ENCODE measurements around the gene WNT9A. TPM values are rescaled to one million over a fixed set of nuclear protein-coding genes. Genes with fewer than 3 reads are reported as not detected.
"Not testable (repeated sequence)": the region's sequence is repeated elsewhere in the genome, so short reads cannot be mapped to it uniquely, and the experiment has no call there.

The WNT9A gene
- total and polyA plus RNA-seq, 12 donors: 0.18 to 2.9 (median 1.0) TPM

DNA sequence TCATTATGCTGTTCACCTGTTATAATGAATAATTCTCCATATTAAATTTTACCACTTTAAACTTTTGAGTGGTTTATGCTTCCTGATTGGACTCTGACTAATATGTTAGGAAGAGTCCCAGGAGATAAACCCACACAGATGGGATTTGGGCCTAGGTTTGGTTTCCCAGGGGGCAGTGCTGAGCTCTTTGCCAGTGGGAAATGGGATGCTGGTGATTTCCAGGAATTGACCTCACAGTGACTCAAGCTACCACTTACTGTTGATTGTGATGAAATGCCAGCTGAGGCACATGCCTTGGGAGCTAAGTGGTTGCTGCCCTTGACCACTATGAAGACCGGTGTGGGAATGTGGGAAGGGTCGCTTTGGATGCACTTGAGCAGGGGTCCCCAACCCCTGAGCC is 19.0 kb upstream of the WNT9A start:
- H3K4me1 ChIP-seq (replicated peaks in 1 of 2); H3K4me3 ChIP-seq; H3K27ac ChIP-seq; H3K27me3 ChIP-seq; H3K9me3 ChIP-seq (replicated peaks in 1 of 3); intact Hi-C loops (cut with DNase I); H3K36me3 ChIP-seq (replicated peaks in 1 of 2): not testable (repeated sequence)
- DNase-seq: peak in 2 of 7 donors; percentile 16 to 31
- 50 to 91% (median 82%) methylated on average over 2 of the region's 2 CpGs for WGBS, 4 donors

DNA sequence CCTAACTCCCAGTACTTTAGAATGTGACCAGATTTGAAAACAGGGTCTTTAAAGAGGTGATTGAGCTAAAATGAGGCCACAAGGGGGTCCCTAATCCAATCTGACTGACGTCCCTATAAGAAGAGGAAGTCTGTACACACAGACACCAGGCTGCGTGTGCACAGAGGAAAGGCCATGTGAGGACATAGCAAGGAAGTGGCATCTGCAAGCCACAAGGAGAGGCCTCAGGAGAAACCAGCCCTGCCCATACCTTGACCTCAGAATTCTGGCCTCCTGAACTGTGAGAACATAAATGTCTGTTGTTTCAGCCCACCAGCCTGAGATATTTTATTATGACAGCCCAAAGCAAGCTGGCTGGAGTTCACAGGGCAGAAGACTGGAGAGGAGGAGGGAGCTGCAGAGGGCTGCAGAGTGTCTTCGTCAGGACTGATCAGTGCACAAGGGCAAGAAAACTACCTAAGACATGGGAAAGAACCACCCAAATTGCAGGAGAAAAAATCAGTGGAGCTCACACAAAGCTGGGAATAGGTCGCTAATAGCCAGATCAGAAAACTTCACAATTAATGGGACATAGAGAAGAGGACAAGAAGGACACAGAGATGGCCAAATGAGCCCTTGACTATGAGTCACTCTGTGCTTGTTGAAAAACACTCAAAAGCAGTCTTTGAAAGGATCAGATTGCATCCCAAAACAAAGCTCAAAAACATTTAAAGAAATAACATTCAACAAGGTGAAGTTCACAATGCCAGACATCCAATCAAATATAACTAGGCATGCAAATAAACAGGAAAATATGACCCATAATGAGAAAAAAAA is 14.1 kb upstream of the WNT9A start:
- Histone ChIP-seq H3K36me3 (replicated peaks in 1 of 2) (no peaks in the 10 kb centered on the region), H3K27me3 (peaks cover 5% of the 10 kb centered on the region), H3K4me1 (replicated peaks in 1 of 2) (no peaks in the 10 kb centered on the region), H3K27ac (no peak overlapping the region), H3K9me3 (replicated peaks in 1 of 3) (no peaks in the 10 kb centered on the region), H3K4me3 (no peak overlapping the region)
- DNase-seq: no peak
- intact Hi-C loops (cut with DNase I): no loop called here
- 43 to 56% (median 52%) methylated on average over 4 of the region's 4 CpGs for WGBS, 4 donors
- TF ChIP-seq POLR2A (IDR thresholded peaks at IDR 0.05): no peak
- TF ChIP-seq, protein P1, sequence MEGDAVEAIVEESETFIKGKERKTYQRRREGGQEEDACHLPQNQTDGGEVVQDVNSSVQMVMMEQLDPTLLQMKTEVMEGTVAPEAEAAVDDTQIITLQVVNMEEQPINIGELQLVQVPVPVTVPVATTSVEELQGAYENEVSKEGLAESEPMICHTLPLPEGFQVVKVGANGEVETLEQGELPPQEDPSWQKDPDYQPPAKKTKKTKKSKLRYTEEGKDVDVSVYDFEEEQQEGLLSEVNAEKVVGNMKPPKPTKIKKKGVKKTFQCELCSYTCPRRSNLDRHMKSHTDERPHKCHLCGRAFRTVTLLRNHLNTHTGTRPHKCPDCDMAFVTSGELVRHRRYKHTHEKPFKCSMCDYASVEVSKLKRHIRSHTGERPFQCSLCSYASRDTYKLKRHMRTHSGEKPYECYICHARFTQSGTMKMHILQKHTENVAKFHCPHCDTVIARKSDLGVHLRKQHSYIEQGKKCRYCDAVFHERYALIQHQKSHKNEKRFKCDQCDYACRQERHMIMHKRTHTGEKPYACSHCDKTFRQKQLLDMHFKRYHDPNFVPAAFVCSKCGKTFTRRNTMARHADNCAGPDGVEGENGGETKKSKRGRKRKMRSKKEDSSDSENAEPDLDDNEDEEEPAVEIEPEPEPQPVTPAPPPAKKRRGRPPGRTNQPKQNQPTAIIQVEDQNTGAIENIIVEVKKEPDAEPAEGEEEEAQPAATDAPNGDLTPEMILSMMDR (IDR thresholded peaks at IDR 0.05): no peak

DNA sequence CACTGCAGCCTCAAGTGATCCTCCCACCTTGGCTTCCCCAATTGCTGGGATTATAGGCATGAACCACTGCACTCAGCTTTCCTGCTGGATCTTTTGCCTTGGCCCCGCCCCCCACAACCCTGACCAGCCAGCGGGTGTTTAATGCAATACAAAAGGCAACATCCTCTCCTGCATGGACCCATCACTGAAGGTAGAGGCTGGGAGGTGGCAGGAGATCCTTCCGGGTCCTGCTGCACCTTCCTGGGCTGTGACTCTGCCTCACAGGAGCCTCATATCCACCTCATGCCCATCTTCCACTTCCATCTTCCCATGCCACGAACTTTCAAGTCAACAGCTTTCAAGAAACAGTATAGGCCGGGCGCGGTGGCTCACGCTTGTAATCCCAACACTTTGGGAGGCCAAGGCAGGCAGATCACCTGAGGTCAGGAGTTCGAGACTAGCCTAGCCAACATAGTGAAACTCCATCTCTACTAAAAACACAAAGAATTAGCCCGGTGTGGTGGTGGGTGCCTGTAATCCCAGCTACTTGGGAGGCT is 11.7 kb upstream of the WNT9A start:
- Histone ChIP-seq H3K36me3 (replicated peaks in 1 of 2) (no peaks in the 10 kb centered on the region), H3K9me3 (replicated peaks in 1 of 3) (no peaks in the 10 kb centered on the region), H3K27me3 (peaks cover 5% of the 10 kb centered on the region), H3K27ac (no peak overlapping the region), H3K4me1 (replicated peaks in 1 of 2) (no peaks in the 10 kb centered on the region), H3K4me3 (no peak overlapping the region)
- 86 to 89% (median 87%) methylated on average over 9 to 10 of the region's 10 CpGs for WGBS, 4 donors
- TF ChIP-seq POLR2A (IDR thresholded peaks at IDR 0.05): no peak
- TF ChIP-seq, protein P1 (IDR thresholded peaks at IDR 0.05): no peak
- intact Hi-C loops (cut with DNase I): no loop called here
- DNase-seq: peak in 2 of 7 donors; percentile 1 to 29

DNA sequence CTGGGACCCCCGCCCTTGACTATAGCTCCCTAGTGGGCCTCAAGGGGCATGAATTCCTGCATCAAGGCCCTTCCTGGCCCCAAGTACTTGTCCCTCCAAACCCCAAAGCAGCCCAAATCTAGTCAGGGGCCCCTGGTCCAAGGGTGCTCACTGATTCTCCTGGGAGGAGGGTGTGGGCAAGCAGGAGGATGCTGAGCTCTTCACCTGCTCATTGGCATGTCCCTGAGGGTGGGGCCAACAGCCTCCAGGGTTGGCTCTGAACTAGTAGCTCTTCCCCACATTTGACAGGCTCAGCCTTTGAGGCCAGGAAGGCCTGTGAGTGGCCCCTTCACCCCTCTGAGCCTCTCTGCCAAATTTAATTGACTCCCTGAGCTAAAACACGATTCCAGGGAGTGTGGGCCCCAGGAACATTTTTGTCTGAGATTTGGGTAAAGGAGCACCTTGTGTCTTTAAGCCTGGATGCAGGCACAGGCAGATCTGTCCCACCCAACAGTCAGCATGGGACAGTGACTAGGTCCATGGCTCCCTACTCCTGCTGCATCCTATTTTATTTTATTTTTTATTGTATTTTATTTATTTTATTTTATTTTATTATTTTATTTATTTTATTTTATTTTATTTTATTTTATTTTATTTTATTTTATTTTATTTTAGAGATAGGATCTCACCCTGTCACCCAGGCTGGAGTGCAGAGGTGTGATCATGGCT is 11.0 kb upstream of the WNT9A start:
- Histone ChIP-seq H3K27me3 (peaks cover 5% of the 10 kb centered on the region), H3K36me3 (replicated peaks in 1 of 2) (no peaks in the 10 kb centered on the region), H3K4me3 (no peak overlapping the region), H3K4me1 (replicated peaks in 1 of 2) (no peaks in the 10 kb centered on the region), H3K9me3 (replicated peaks in 1 of 3) (no peaks in the 10 kb centered on the region), H3K27ac (no peak overlapping the region)
- WGBS, 4 donors: 26 to 74% (median 60%) methylated on average over 2 of the region's 2 CpGs
- TF ChIP-seq POLR2A (IDR thresholded peaks at IDR 0.05): no peak
- TF ChIP-seq, protein P1 (IDR thresholded peaks at IDR 0.05): no peak
- intact Hi-C loops (cut with DNase I): no loop called here
- DNase-seq: peak in 2 of 7 donors; percentile 3 to 11
